ENCODE results near the gene SULT1B1. TPM values are rescaled to one million over a fixed set of nuclear protein-coding genes. Genes with fewer than 3 reads are reported as not detected.

Gene SULT1B1
- total and polyA plus RNA-seq, 5 donors: 0.18 to 2.7 (median 0.88) TPM

GRCh38 chr4:69726971-69727370, 33.4 kb downstream of the SULT1B1 start:
- H3K4me3 ChIP-seq (ENCODE audit: low read length): no peak overlapping the region
- no peaks in the 10 kb centered on the region for H3K4me1 ChIP-seq (ENCODE audit: control insufficient read depth, insufficient read depth, low read length)
- DNase-seq (no peak), ATAC-seq (no peak)
- no peak overlapping the region for H3K27ac ChIP-seq (ENCODE audit: low read length)
- no peaks in the 10 kb centered on the region for H3K9me3 ChIP-seq (ENCODE audit: control insufficient read depth, low read length)
- H3K27me3 ChIP-seq (ENCODE audit: control insufficient read depth, insufficient read depth): no peaks in the 10 kb centered on the region
- 56% methylated on average over 4 of the region's 4 CpGs for WGBS
- intact Hi-C loops (cut with DNase I): no loop called here

DNA sequence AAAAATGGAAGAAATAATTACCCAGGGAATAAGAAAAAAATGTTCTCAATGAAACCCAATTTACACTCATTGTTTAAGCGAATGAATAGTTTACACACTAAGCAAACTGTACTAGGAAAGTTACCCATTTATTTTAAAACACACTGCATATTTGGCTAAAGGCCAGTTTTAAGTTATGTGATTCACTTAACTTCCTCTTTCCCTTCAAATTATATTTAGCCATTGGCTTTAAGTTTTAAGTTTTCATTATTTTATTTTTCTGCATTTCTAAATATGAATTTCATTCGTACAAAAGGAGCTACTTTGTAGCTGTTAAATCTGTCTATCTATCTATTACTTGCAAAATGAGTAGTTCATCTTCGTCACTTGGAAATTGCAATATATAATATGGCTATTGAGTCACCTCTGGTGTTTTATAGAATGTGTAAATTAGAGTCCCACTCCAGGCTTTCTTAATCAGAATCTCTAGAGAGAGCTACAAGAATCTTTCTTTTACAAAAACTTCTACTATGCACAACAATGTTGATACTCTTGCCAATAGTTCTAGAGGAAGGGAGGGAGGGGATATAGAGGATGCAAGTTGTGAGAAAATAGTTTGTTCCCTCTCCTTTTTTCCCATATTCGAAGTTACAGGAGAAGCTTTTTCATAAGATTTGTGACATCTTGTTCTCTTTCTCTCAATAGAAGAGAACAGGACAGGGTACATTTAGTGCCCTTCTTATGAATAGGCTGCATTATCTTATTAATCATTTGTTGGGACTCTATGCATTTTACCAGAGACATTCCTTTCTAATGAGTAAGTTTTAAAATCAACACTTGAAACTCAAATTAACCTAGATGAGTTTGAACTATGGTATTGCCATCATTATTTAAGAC, 41.8 kb downstream of the SULT1B1 start:
- WGBS: 34% methylated on average over 4 of the region's 4 CpGs
- Histone ChIP-seq H3K4me1 (ENCODE audit: control insufficient read depth, insufficient read depth, low read length) (no peaks in the 10 kb centered on the region), H3K27ac (ENCODE audit: low read length) (no peak overlapping the region), H3K9me3 (ENCODE audit: control insufficient read depth, low read length) (no peaks in the 10 kb centered on the region), H3K27me3 (ENCODE audit: control insufficient read depth, insufficient read depth) (no peaks in the 10 kb centered on the region), H3K4me3 (ENCODE audit: low read length) (no peak overlapping the region)
- DNase-seq (no peak), ATAC-seq (peak; percentile 18 to 47)
- intact Hi-C loops (cut with DNase I): no loop called here

GRCh38 chr4:69717778-69718177, 42.6 kb downstream of the SULT1B1 start:
- H3K27ac ChIP-seq (ENCODE audit: low read length): no peak overlapping the region
- no peaks in the 10 kb centered on the region for H3K27me3 ChIP-seq (ENCODE audit: control insufficient read depth, insufficient read depth)
- intact Hi-C loops (cut with DNase I): no loop called here
- no peak for ATAC-seq
- H3K4me3 ChIP-seq (ENCODE audit: low read length): no peak overlapping the region
- DNase-seq: no peak
- no peaks in the 10 kb centered on the region for H3K4me1 ChIP-seq (ENCODE audit: control insufficient read depth, insufficient read depth, low read length)
- no peaks in the 10 kb centered on the region for H3K9me3 ChIP-seq (ENCODE audit: control insufficient read depth, low read length)

DNA sequence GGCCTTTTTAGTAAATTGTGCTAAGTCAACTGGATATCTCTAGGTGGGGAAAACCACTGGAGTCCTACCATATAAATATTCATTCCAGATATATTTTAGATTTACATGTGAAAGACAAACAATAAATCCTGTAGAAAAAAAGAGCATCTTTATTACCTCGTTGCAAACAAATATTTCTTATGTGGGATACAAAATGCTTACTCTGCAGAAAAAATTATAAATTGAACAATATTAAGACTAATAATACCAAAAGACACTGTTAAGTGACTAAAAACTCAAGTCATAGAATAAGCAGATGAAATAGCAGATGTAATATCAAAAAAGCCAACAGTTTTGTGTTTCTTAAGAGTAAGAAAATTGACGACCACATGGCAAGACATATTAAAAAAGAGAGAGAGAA, 43.8 kb downstream of the SULT1B1 start:
- no peaks in the 10 kb centered on the region for H3K4me1 ChIP-seq (ENCODE audit: control insufficient read depth, insufficient read depth, low read length)
- H3K27ac ChIP-seq (ENCODE audit: low read length): no peak overlapping the region
- 88% methylated on average over 2 of the region's 2 CpGs for WGBS
- no peak for ATAC-seq
- intact Hi-C loops (cut with DNase I): no loop called here
- no peak overlapping the region for H3K4me3 ChIP-seq (ENCODE audit: low read length)
- H3K27me3 ChIP-seq (ENCODE audit: control insufficient read depth, insufficient read depth): no peaks in the 10 kb centered on the region
- no peaks in the 10 kb centered on the region for H3K9me3 ChIP-seq (ENCODE audit: control insufficient read depth, low read length)
- DNase-seq: no peak

DNA sequence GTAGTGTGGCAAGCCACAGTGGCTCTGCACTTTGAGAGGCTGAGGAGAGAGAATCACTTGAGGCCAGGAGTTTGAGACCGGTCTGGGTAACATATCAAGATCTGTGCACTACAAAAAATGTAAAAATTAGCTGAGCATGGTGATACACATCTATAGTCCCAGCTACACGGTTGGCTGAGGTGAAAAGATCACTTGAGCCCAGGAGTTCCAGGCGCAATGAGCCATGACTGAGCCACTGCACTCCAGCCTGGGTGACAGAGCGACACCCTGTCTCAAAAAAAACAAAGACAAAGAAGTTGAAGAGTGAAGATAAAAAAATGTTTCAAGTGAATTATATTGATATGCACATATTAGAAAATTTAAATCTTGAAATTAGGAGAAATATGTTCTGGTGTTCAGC, 46.3 kb downstream of the SULT1B1 start:
- H3K27ac ChIP-seq (ENCODE audit: low read length): no peak overlapping the region
- H3K4me3 ChIP-seq (ENCODE audit: low read length): no peak overlapping the region
- WGBS: 67% methylated on average over 4 of the region's 4 CpGs
- H3K9me3 ChIP-seq (ENCODE audit: control insufficient read depth, low read length): no peaks in the 10 kb centered on the region
- no peaks in the 10 kb centered on the region for H3K27me3 ChIP-seq (ENCODE audit: control insufficient read depth, insufficient read depth)
- H3K4me1 ChIP-seq (ENCODE audit: control insufficient read depth, insufficient read depth, low read length): no peaks in the 10 kb centered on the region
- no peak for DNase-seq
- no peak for ATAC-seq
- intact Hi-C loops (cut with DNase I): no loop called here

DNA sequence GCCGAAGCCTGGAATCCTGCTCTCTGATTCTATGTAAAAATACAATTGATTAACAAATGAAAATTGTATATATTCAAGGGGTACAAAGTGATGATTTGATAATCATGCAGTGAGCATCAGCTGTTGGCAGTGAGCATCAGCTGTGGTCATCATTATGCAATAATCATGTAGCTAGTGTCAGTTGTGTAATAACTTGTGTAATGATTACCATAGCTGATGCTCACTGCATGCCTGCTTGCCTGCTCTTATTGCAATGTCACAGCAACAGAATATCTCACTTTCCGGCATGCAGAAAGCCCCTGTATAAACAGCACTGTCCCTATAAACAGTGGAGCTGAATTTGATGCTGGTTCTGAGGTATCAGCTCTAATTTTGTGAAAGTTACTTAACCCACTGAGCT, 46.8 kb downstream of the SULT1B1 start:
- Histone ChIP-seq H3K27me3 (ENCODE audit: control insufficient read depth, insufficient read depth) (no peaks in the 10 kb centered on the region), H3K4me1 (ENCODE audit: control insufficient read depth, insufficient read depth, low read length) (no peaks in the 10 kb centered on the region), H3K9me3 (ENCODE audit: control insufficient read depth, low read length) (no peaks in the 10 kb centered on the region), H3K27ac (ENCODE audit: low read length) (no peak overlapping the region), H3K4me3 (ENCODE audit: low read length) (no peak overlapping the region)
- WGBS: 86% methylated on average over 2 of the region's 2 CpGs
- ATAC-seq (no peak), DNase-seq (no peak)
- intact Hi-C loops (cut with DNase I): no loop called here

- Histone ChIP-seq H3K27ac (ENCODE audit: low read length) (no peak overlapping the region), H3K27me3 (ENCODE audit: control insufficient read depth, insufficient read depth) (no peaks in the 10 kb centered on the region), H3K4me3 (ENCODE audit: low read length) (no peak overlapping the region), H3K4me1 (ENCODE audit: control insufficient read depth, insufficient read depth, low read length) (no peaks in the 10 kb centered on the region), H3K9me3 (ENCODE audit: control insufficient read depth, low read length) (no peaks in the 10 kb centered on the region)
- intact Hi-C loops (cut with DNase I): no loop called here
- WGBS: 67% methylated on average over 2 of the region's 2 CpGs
- ATAC-seq (no peak), DNase-seq (no peak)
Measured at GRCh38 chr4:69710580-69710979, 49.8 kb downstream of the SULT1B1 start.

- intact Hi-C loops (cut with DNase I): no loop called here
- WGBS: 76% methylated on average over 1 of the region's 1 CpG
- Histone ChIP-seq H3K4me3 (ENCODE audit: low read length) (no peak overlapping the region), H3K4me1 (ENCODE audit: control insufficient read depth, insufficient read depth, low read length) (no peaks in the 10 kb centered on the region), H3K27ac (ENCODE audit: low read length) (no peak overlapping the region), H3K9me3 (ENCODE audit: control insufficient read depth, low read length) (no peaks in the 10 kb centered on the region), H3K27me3 (ENCODE audit: control insufficient read depth, insufficient read depth) (no peaks in the 10 kb centered on the region)
- no peak for ATAC-seq
- DNase-seq: no peak
Measured at GRCh38 chr4:69708211-69708610, 52.2 kb downstream of the SULT1B1 start.

GRCh38 chr4:69707807-69708206, 52.6 kb downstream of the SULT1B1 start:
- Histone ChIP-seq H3K27ac (ENCODE audit: low read length) (no peak overlapping the region), H3K27me3 (ENCODE audit: control insufficient read depth, insufficient read depth) (no peaks in the 10 kb centered on the region), H3K4me3 (ENCODE audit: low read length) (no peak overlapping the region), H3K4me1 (ENCODE audit: control insufficient read depth, insufficient read depth, low read length) (no peaks in the 10 kb centered on the region), H3K9me3 (ENCODE audit: control insufficient read depth, low read length) (no peaks in the 10 kb centered on the region)
- DNase-seq (no peak), ATAC-seq (no peak)
- intact Hi-C loops (cut with DNase I): no loop called here

DNA sequence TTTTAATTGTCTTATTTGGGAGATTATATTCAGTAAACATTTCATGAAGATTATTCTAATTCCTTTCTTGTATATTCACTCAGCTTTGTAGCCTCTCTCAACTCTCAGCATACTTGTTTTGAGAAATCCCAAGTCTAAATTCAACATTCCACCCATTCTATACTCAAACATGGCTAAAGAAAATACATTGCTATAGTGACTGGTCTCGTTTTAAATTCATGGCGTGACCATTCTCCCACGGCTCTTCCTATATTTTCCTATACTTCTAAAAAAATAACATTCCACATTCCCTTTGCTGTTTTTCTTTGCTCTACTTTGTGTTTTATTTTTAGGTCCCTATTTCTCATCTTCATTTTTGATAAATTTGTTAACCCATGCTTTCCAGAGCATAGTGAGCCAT, 58.2 kb downstream of the SULT1B1 start:
- intact Hi-C loops (cut with DNase I): no loop called here
- no peak overlapping the region for H3K4me3 ChIP-seq (ENCODE audit: low read length)
- DNase-seq (no peak), ATAC-seq (no peak)
- no peaks in the 10 kb centered on the region for H3K9me3 ChIP-seq (ENCODE audit: control insufficient read depth, low read length)
- 83% methylated on average over 3 of the region's 3 CpGs for WGBS
- no peak overlapping the region for H3K27ac ChIP-seq (ENCODE audit: low read length)
- no peaks in the 10 kb centered on the region for H3K4me1 ChIP-seq (ENCODE audit: control insufficient read depth, insufficient read depth, low read length)
- no peaks in the 10 kb centered on the region for H3K27me3 ChIP-seq (ENCODE audit: control insufficient read depth, insufficient read depth)

- ATAC-seq: no peak
- 83% methylated on average over 4 of the region's 4 CpGs for WGBS
- H3K4me3 ChIP-seq (ENCODE audit: low read length): no peak overlapping the region
- intact Hi-C loops (cut with DNase I): no loop called here
- H3K27ac ChIP-seq (ENCODE audit: low read length): no peak overlapping the region
- no peaks in the 10 kb centered on the region for H3K9me3 ChIP-seq (ENCODE audit: control insufficient read depth, low read length)
- H3K27me3 ChIP-seq (ENCODE audit: control insufficient read depth, insufficient read depth): no peaks in the 10 kb centered on the region
- no peaks in the 10 kb centered on the region for H3K4me1 ChIP-seq (ENCODE audit: control insufficient read depth, insufficient read depth, low read length)
- DNase-seq: no peak
Measured at GRCh38 chr4:69701696-69702095, 58.7 kb downstream of the SULT1B1 start.
